ENCODE data around the gene SSR1. TPM values are rescaled to one million over a fixed set of nuclear protein-coding genes. Genes with fewer than 3 reads are reported as not detected.

Gene SSR1
- total and polyA plus RNA-seq, 2 of the 13 experiments (the other 11 are each of a cell fraction or from before 2014, with no cell fraction given), result 203 to 243 TPM

- TF ChIP-seq FOXJ3 (CRISPR knock-in tag; IDR thresholded peaks at IDR 0.05; ENCODE audit: borderline replicate concordance), result no peak
- no peak; a peak in 1 of 4 replicates for TF ChIP-seq KLF16 (CRISPR knock-in tag; IDR thresholded peaks at IDR 0.05)
- TF ChIP-seq IRF9 (CRISPR knock-in tag; IDR thresholded peaks at IDR 0.05; ENCODE audit: borderline replicate concordance), result peak; percentile 53; the same call in 1 of the 2 replicates
- TF ChIP-seq WIZ (CRISPR knock-in tag; IDR thresholded peaks at IDR 0.05), result no peak
- no peak for TF ChIP-seq ZNF224 (CRISPR knock-in tag; IDR thresholded peaks at IDR 0.05)
- no peak for TF ChIP-seq NR2F2 (IDR thresholded peaks at IDR 0.05; ENCODE audit: borderline replicate concordance, low read depth)
- TF ChIP-seq ZBTB46 (CRISPR knock-in tag; IDR thresholded peaks at IDR 0.05; ENCODE audit: borderline replicate concordance), result no peak
- no peak for TF ChIP-seq MNT (IDR thresholded peaks at IDR 0.05)
- TF ChIP-seq GATAD1 (CRISPR knock-in tag; IDR thresholded peaks at IDR 0.05), result peak; percentile 32; the same call in 1 of the 2 replicates
- no peak for TF ChIP-seq RELA (CRISPR knock-in tag; IDR thresholded peaks at IDR 0.05)
- no peak for TF ChIP-seq ZBTB7B (CRISPR knock-in tag; IDR thresholded peaks at IDR 0.05)
- no peak for TF ChIP-seq NFATC3 (CRISPR knock-in tag; IDR thresholded peaks at IDR 0.05)
- TF ChIP-seq ZNF263 (CRISPR knock-in tag; IDR thresholded peaks at IDR 0.05), result no peak
- TF ChIP-seq FUBP1 (CRISPR knock-in tag; IDR thresholded peaks at IDR 0.05; ENCODE audit: borderline replicate concordance), result no peak
- TF ChIP-seq HNF4G (IDR thresholded peaks at IDR 0.05; ENCODE audit: borderline replicate concordance, low read depth, low read length), result no peak
- TF ChIP-seq HNF4G (CRISPR knock-in tag; IDR thresholded peaks at IDR 0.05; ENCODE audit: borderline replicate concordance, low read depth), result no peak
- no peak for TF ChIP-seq ASH2L (IDR thresholded peaks at IDR 0.05; ENCODE audit: insufficient read length, low read depth, low read length)
- TF ChIP-seq ATF2 (CRISPR knock-in tag; IDR thresholded peaks at IDR 0.05), result peak; percentile 66; the same call in 1 of the 2 replicates
- no peak for TF ChIP-seq SCMH1 (CRISPR knock-in tag; IDR thresholded peaks at IDR 0.05; ENCODE audit: borderline replicate concordance)
- TF ChIP-seq ZNF784 (CRISPR knock-in tag; IDR thresholded peaks at IDR 0.05; ENCODE audit: borderline replicate concordance), result no peak
- TF ChIP-seq HCFC1 (IDR thresholded peaks at IDR 0.05; ENCODE audit: low read depth, low read length), result no peak
Observed at GRCh38 chr6:7341989-7342742, 29.2 kb upstream of the SSR1 start (continued).
